ENCODE results near the gene PIP4P1.
A peak's percentile ranks its signal among the peaks of the same experiment; 100 is the strongest.
"Not testable (repeated sequence)": the region's sequence is repeated elsewhere in the genome, so short reads cannot be mapped to it uniquely, and the experiment has no call there.

PIP4P1 gene

GRCh38 chr14:20472536-20473169, 11.4 kb upstream of the PIP4P1 start:
- DNase-seq = no peak

GRCh38 chr14:20470603-20470901, 9.3 kb upstream of the PIP4P1 start:
- no peak for DNase-seq

- DNase-seq = peak; percentile 46 to 71
Measured at GRCh38 chr14:20469890-20470602, 8.8 kb upstream of the PIP4P1 start.

GRCh38 chr14:20469242-20469889, 8.1 kb upstream of the PIP4P1 start, which contains the start of gene PNP:
Gene PNP (plus strand): TSS chr14:20469406. CDS start chr14:20469525, 119 bp downstream.
- DNase-seq = peak; percentile 80 to 87

GRCh38 chr14:20468764-20469241, 7.6 kb upstream of the PIP4P1 start:
- DNase-seq = no peak

GRCh38 chr14:20460458-20461224, 593 bp downstream of the PIP4P1 start:
- peak; percentile 48 to 53 for DNase-seq

GRCh38 chr14:20458031-20458789, 3.0 kb downstream of the PIP4P1 start:
- no peak for DNase-seq

GRCh38 chr14:20456971-20457370, 4.3 kb downstream of the PIP4P1 start:
- no peak for DNase-seq

GRCh38 chr14:20455355-20456300, 5.6 kb downstream of the PIP4P1 start:
- DNase-seq = no peak

- peak; percentile 91 to 98 for DNase-seq
Measured at GRCh38 chr14:20454516-20455354, 6.5 kb downstream of the PIP4P1 start, which contains the start of the genes APEX1 and OSGEP. Gene APEX1 (plus strand): TSS chr14:20455226. CDS start chr14:20455646, 420 bp downstream. Gene OSGEP (minus strand): TSS chr14:20454812. CDS start chr14:20454683, 129 bp downstream.

GRCh38 chr14:20452831-20453230, 8.4 kb downstream of the PIP4P1 start:
- not testable (repeated sequence) for DNase-seq

- no peak for DNase-seq
Measured at GRCh38 chr14:20446889-20447288, 14.3 kb downstream of the PIP4P1 start.

GRCh38 chr14:20443650-20444049, 17.6 kb downstream of the PIP4P1 start:
- DNase-seq = not testable (repeated sequence)

- DNase-seq = no peak
Measured at GRCh38 chr14:20441461-20441860, 19.8 kb downstream of the PIP4P1 start.

GRCh38 chr14:20440882-20441281, 20.4 kb downstream of the PIP4P1 start:
- DNase-seq = peak in 1 of 2 experiments; percentile 19

GRCh38 chr14:20440465-20440864, 20.8 kb downstream of the PIP4P1 start:
- no peak for DNase-seq

- DNase-seq = no peak
Measured at GRCh38 chr14:20438664-20439063, 22.6 kb downstream of the PIP4P1 start.

- DNase-seq = no peak
Measured at GRCh38 chr14:20436363-20436755, 24.9 kb downstream of the PIP4P1 start.

GRCh38 chr14:20435582-20436362, 25.5 kb downstream of the PIP4P1 start, which contains the start of gene KLHL33:
Gene KLHL33 (minus strand): TSS chr14:20436166. CDS start chr14:20435811, 355 bp downstream.
- no peak for DNase-seq
